PC-3 (cell line): ENCODE measurements around the gene ACTN1. TPM values are rescaled to one million over a fixed set of nuclear protein-coding genes. Genes with fewer than 3 reads are reported as not detected.
"Not testable (repeated sequence)": the region's sequence is repeated elsewhere in the genome, so short reads cannot be mapped to it uniquely, and the experiment has no call there.

Experiments used
- ATAC-seq: fragments of 200-7000 bp; cut with Tn5 transposase; 2 replicates; pipeline ENCODE4 v1.9.1; 2020; ENCODE audit warnings: mild to moderate bottlenecking, moderate library complexity
- BruUV-seq: library from RNA; stranded (reverse); fragments of 400-500 nt; replicated peaks from 2 replicates; lab custom pipeline; 2021; lab: Mats Ljungman, UMichigan
- CTCF ChIA-PET: fragments of 300-600 bp; sonication (Branson Sonifier 250); formaldehyde crosslinking; loops from one replicate; lab custom pipeline; 2022; ENCODE audit warnings: antibody characterized with exemption; lab: Charles Lee
- POLR2A ChIA-PET: fragments of 300-600 bp; sonication (Branson Sonifier 250); formaldehyde crosslinking; loops from one replicate; lab custom pipeline; 2022; ENCODE audit warnings: antibody characterized with exemption; ENCODE audit not compliant: unreplicated experiment; lab: Charles Lee
- DNase-seq: peaks from one replicate; pipeline ENCODE4 v3.0.0-alpha.2; 2015
- H2AFZ ChIP-seq: fragments of 300-600 bp; sonication (generic); 2 replicates; pipeline ENCODE4 v1.6.0; 2016; ENCODE audit warnings: antibody characterized with exemption, low read length
- H3F3A ChIP-seq: fragments of 300-600 bp; sonication (generic); one replicate; pipeline ENCODE4 v1.6.0; 2017; ENCODE audit warnings: antibody characterized with exemption, low read length, control low read depth, mild to moderate bottlenecking; ENCODE audit not compliant: unreplicated experiment
- H3K27ac ChIP-seq: fragments of 300-600 bp; sonication (generic); 2 replicates; pipeline ENCODE4 v1.5.1; 2016; ENCODE audit warnings: mild to moderate bottlenecking, low read length
- H3K27me3 ChIP-seq: fragments of 300-600 bp; sonication (generic); 2 replicates; pipeline ENCODE4 v1.6.1; 2016; ENCODE audit warnings: low read length, mixed read lengths
- H3K36me3 ChIP-seq: fragments of 300-600 bp; sonication (generic); 2 replicates; pipeline ENCODE4 v1.6.1; 2016; ENCODE audit warnings: low read depth, mixed run types, low read length, mixed read lengths
- H3K4me1 ChIP-seq: fragments of 300-600 bp; sonication (generic); 2 replicates; pipeline ENCODE4 v1.5.1; 2016; ENCODE audit warnings: low read length; ENCODE audit not compliant: insufficient read depth
- H3K4me2 ChIP-seq: fragments of 300-600 bp; sonication (generic); 2 replicates; pipeline ENCODE4 v1.6.0; 2016; ENCODE audit warnings: low read length
- H3K4me3 ChIP-seq: fragments of 300-600 bp; sonication (generic); 2 replicates; pipeline ENCODE4 v1.5.1; 2016; ENCODE audit warnings: mild to moderate bottlenecking, low read length, mixed read lengths
- H3K79me2 ChIP-seq: fragments of 300-600 bp; sonication (generic); 2 replicates; pipeline ENCODE4 v1.6.1; 2017; ENCODE audit warnings: low read length, mixed read lengths
- H3K9ac ChIP-seq: fragments of 300-600 bp; sonication (generic); 2 replicates; pipeline ENCODE4 v1.6.0; 2016; ENCODE audit warnings: mild to moderate bottlenecking, low read length
- H3K9me2 ChIP-seq: fragments of 300-600 bp; sonication (generic); replicated peaks from 2 replicates; pipeline ENCODE4 v1.6.1; 2016; ENCODE audit warnings: mixed run types, low read length, mixed read lengths
- H3K9me3 ChIP-seq: fragments of 300-600 bp; sonication (generic); 2 replicates; pipeline ENCODE4 v1.6.1; 2016; ENCODE audit warnings: low read length, mixed read lengths
- H4K20me1 ChIP-seq: fragments of 300-600 bp; sonication (generic); 2 replicates; pipeline ENCODE4 v1.6.1; 2016; ENCODE audit warnings: low read length, mixed read lengths
- EZH2 ChIP-seq: fragments of 300-600 bp; sonication (generic); IDR thresholded peaks from one replicate; pipeline ENCODE4 v1.6.1; 2017; ENCODE audit warnings: antibody characterized with exemption, mild to moderate bottlenecking, low read length; ENCODE audit not compliant: unreplicated experiment
- EZH2phosphoT487 ChIP-seq: fragments of 300-600 bp; sonication (generic); IDR thresholded peaks from 2 replicates; pipeline ENCODE4 v1.6.1; 2018; ENCODE audit warnings: mild to moderate bottlenecking, antibody characterized with exemption, low read length, borderline replicate concordance
- intact Hi-C: fragments of 100-400 bp; cut with micrococcal nuclease; formaldehyde crosslinking; loops from 2 replicates; pipeline ENCODE4 v1.9.0; 2023
- total RNA-seq: library from RNA; depleted of rRNA; stranded (reverse); fragments of >200 nt; gene quantifications from 2 replicates; pipeline ENCODE4 v1.2.3, GENCODE V29; 2014
- TF ChIP-seq, protein P1 (sequence below): fragments of 300-600 bp; sonication (generic); conservative IDR thresholded peaks from 2 replicates; pipeline ENCODE4 v1.5.1; 2017; ENCODE audit warnings: antibody characterized with exemption, low read depth, mild to moderate bottlenecking, low read length

ACTN1 gene
- total RNA-seq, 1 experiment from 2014 or later: 303 TPM

DNA sequence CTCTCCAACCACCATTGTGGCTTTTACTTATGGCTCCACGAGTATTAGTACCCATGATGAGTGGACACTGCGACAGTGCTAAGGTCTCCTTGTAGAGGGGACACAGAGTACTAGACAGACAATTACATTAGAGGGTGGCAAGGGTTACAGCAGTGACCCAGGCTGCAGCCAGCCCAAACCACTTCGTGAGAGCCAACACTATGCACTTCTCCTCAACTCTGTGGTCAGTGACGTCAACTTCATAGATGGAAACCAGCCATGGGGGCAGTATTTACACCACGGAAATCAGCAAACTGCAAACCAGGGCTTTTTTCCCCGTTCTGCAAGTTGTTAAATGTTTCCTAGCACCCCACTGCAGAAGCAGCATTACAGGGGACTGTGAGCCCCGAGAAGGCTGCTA is 124.7 kb downstream of the ACTN1 start:
- Histone ChIP-seq H3K9me3 (no peaks in the 10 kb centered on the region), H3K27ac (no peak overlapping the region), H3K9ac (no peak overlapping the region), H3K79me2 (no peaks in the 10 kb centered on the region), H3K27me3 (no peaks in the 10 kb centered on the region), H3K36me3 (peaks cover 2% of the 10 kb centered on the region; the same call in 1 of the 2 replicates), H3K4me3 (no peak overlapping the region), H3F3A (no peaks in the 10 kb centered on the region), H3K4me2 (no peak overlapping the region), H4K20me1 (no peaks in the 10 kb centered on the region), H3K4me1 (no peaks in the 10 kb centered on the region), H2AFZ (no peak overlapping the region), H3K9me2 (no peaks in the 10 kb centered on the region)
- DNase-seq: no peak
- no peak for ATAC-seq
- BruUV-seq: no TSS peak
- CTCF ChIA-PET: no interaction called here
- TF ChIP-seq EZH2 (no peak), EZH2phosphoT487 (no peak)
- TF ChIP-seq, protein P1, sequence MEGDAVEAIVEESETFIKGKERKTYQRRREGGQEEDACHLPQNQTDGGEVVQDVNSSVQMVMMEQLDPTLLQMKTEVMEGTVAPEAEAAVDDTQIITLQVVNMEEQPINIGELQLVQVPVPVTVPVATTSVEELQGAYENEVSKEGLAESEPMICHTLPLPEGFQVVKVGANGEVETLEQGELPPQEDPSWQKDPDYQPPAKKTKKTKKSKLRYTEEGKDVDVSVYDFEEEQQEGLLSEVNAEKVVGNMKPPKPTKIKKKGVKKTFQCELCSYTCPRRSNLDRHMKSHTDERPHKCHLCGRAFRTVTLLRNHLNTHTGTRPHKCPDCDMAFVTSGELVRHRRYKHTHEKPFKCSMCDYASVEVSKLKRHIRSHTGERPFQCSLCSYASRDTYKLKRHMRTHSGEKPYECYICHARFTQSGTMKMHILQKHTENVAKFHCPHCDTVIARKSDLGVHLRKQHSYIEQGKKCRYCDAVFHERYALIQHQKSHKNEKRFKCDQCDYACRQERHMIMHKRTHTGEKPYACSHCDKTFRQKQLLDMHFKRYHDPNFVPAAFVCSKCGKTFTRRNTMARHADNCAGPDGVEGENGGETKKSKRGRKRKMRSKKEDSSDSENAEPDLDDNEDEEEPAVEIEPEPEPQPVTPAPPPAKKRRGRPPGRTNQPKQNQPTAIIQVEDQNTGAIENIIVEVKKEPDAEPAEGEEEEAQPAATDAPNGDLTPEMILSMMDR: no peak
- intact Hi-C loops: no loop called here
- POLR2A ChIA-PET: no interaction called here

DNA sequence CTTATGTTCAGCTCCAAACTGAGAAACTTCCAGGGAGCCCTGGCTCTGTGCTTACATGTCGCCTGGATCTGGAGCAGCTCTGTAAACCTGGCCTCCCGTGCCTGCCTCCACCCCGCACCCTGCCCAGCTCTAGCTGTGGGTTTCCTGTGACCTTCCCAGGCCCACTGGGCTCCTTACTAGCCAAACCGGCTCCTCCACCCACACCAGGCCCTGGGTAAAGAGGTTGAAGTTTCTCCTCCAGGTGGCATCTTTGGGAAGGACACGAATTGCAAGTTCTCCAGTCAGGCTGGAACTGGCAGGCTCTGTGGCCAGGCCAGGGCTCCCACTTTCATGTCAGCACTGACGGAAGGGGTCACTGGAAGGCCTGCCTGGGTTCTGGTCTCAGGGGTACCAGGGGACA is 125.4 kb downstream of the ACTN1 start:
- peaks cover 2% of the 10 kb centered on the region; the same call in 1 of the 2 replicates for H3K36me3 ChIP-seq
- ChIA-PET POLR2A (no interaction called here), CTCF (no interaction called here)
- H3K4me1 ChIP-seq: no peaks in the 10 kb centered on the region
- no peak overlapping the region for H3K4me2 ChIP-seq
- no peaks in the 10 kb centered on the region for H3K9me2 ChIP-seq
- intact Hi-C loops: no loop called here
- peak; percentile 41 for ATAC-seq
- H3F3A ChIP-seq: no peaks in the 10 kb centered on the region
- no peak overlapping the region for H3K4me3 ChIP-seq
- H3K27me3 ChIP-seq: no peaks in the 10 kb centered on the region
- TF ChIP-seq, protein P1: peak; percentile 13; the same call in 1 of the 2 replicates
- TF ChIP-seq EZH2phosphoT487: no peak
- no peak for TF ChIP-seq EZH2
- no peaks in the 10 kb centered on the region for H3K79me2 ChIP-seq
- DNase-seq: peak; percentile 49
- no peak overlapping the region for H3K27ac ChIP-seq
- H4K20me1 ChIP-seq: no peaks in the 10 kb centered on the region
- H3K9me3 ChIP-seq: no peaks in the 10 kb centered on the region
- BruUV-seq: no TSS peak
- H3K9ac ChIP-seq: no peak overlapping the region
- no peak overlapping the region for H2AFZ ChIP-seq

DNA sequence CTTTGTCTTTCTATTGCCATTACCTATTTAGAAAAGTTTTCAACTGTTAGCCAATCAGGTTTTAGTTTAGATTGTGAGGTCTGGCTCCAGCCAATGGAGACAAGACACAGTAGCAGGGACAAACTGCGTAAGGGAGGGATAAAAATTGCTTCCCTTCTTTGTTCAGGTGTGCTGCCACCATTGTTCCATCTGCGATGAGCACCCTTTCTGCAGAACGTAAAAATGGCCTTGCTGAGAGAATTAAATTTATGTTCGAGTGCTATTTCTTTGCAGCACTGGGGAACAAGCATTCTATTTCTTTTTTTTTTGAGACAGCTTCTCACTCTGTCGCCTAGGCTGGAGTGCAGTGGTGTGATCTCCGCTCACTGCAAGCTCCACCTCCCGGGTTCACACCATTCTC is 126.6 kb downstream of the ACTN1 start:
- H3K4me2 ChIP-seq, H3K27ac ChIP-seq, H3K9ac ChIP-seq, H3F3A ChIP-seq, DNase-seq, H3K9me2 ChIP-seq, H3K9me3 ChIP-seq, H3K36me3 ChIP-seq, CTCF ChIA-PET, H3K4me3 ChIP-seq, POLR2A ChIA-PET, H3K79me2 ChIP-seq, BruUV-seq, H4K20me1 ChIP-seq, ATAC-seq, intact Hi-C loops, H3K27me3 ChIP-seq, H3K4me1 ChIP-seq, H2AFZ ChIP-seq: not testable (repeated sequence)
